Fibroblast of lung (primary cell): ENCODE results near the gene RMC1.

Experiments used
- EZH2 ChIP-seq: IDR thresholded peaks from 2 replicates; pipeline ENCODE4 v1.5.1; 2012; ENCODE audit warnings: low read length, control low read depth, mild to moderate bottlenecking; ENCODE audit errors: missing control alignments
- TF ChIP-seq, protein P1 (sequence below), 2 donors: IDR thresholded peaks in 1 of 2; conservative IDR thresholded peaks in 1 of 2; 1 replicate in 1 of 2; 2 replicates in 1 of 2; pipeline ENCODE4 v1.5.1; 2011 to 2012; ENCODE audit warnings: low read length in 2 of 2, control low read depth in 1 of 2, inconsistent platforms in 1 of 2, low read depth in 1 of 2, mild to moderate bottlenecking in 1 of 2

- no peak for TF ChIP-seq EZH2
- TF ChIP-seq, protein P1, sequence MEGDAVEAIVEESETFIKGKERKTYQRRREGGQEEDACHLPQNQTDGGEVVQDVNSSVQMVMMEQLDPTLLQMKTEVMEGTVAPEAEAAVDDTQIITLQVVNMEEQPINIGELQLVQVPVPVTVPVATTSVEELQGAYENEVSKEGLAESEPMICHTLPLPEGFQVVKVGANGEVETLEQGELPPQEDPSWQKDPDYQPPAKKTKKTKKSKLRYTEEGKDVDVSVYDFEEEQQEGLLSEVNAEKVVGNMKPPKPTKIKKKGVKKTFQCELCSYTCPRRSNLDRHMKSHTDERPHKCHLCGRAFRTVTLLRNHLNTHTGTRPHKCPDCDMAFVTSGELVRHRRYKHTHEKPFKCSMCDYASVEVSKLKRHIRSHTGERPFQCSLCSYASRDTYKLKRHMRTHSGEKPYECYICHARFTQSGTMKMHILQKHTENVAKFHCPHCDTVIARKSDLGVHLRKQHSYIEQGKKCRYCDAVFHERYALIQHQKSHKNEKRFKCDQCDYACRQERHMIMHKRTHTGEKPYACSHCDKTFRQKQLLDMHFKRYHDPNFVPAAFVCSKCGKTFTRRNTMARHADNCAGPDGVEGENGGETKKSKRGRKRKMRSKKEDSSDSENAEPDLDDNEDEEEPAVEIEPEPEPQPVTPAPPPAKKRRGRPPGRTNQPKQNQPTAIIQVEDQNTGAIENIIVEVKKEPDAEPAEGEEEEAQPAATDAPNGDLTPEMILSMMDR (conservative IDR thresholded peaks at IDR 0.05 in 1 of 2, IDR thresholded peaks at IDR 0.05 in 1 of 2; ENCODE audit: low read depth in 1 of 2, low read length in 2 of 2), result no peak
Measured at GRCh38 chr18:23567671-23568070, 64.4 kb downstream of the RMC1 start.
